ENCODE results near the gene PLD2. TPM values are rescaled to one million over a fixed set of nuclear protein-coding genes. Genes with fewer than 3 reads are reported as not detected.

PLD2 gene
- total RNA-seq, 4 donors from 2014 or later: 53.5 to 134 (median 57.6) TPM

GRCh38 chr17:4858882-4859260, 51.9 kb downstream of the PLD2 start:
- TF ChIP-seq EP300 (IDR thresholded peaks at IDR 0.05) (no peak), POLR2AphosphoS5 (IDR thresholded peaks at IDR 0.05) (peak in 1 of 3 donors; percentile 34)
- TF ChIP-seq, protein P1, sequence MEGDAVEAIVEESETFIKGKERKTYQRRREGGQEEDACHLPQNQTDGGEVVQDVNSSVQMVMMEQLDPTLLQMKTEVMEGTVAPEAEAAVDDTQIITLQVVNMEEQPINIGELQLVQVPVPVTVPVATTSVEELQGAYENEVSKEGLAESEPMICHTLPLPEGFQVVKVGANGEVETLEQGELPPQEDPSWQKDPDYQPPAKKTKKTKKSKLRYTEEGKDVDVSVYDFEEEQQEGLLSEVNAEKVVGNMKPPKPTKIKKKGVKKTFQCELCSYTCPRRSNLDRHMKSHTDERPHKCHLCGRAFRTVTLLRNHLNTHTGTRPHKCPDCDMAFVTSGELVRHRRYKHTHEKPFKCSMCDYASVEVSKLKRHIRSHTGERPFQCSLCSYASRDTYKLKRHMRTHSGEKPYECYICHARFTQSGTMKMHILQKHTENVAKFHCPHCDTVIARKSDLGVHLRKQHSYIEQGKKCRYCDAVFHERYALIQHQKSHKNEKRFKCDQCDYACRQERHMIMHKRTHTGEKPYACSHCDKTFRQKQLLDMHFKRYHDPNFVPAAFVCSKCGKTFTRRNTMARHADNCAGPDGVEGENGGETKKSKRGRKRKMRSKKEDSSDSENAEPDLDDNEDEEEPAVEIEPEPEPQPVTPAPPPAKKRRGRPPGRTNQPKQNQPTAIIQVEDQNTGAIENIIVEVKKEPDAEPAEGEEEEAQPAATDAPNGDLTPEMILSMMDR (IDR thresholded peaks at IDR 0.05): no peak
- H3K4me3 ChIP-seq: peak overlapping the region; percentile 30
- H3K36me3 ChIP-seq: peaks cover 2% of the 10 kb centered on the region
- H3K27ac ChIP-seq: peak overlapping the region; percentile 72
- WGBS: 18% methylated on average over 5 of the region's 5 CpGs
- H3K27me3 ChIP-seq: no peaks in the 10 kb centered on the region
- peak in 1 of 2 donors; percentile 74 for DNase-seq (ENCODE audit: low spot score in 2 of 2)
- H3K4me1 ChIP-seq: peaks cover 72% of the 10 kb centered on the region
- no peaks in the 10 kb centered on the region for H3K9me3 ChIP-seq

DNA sequence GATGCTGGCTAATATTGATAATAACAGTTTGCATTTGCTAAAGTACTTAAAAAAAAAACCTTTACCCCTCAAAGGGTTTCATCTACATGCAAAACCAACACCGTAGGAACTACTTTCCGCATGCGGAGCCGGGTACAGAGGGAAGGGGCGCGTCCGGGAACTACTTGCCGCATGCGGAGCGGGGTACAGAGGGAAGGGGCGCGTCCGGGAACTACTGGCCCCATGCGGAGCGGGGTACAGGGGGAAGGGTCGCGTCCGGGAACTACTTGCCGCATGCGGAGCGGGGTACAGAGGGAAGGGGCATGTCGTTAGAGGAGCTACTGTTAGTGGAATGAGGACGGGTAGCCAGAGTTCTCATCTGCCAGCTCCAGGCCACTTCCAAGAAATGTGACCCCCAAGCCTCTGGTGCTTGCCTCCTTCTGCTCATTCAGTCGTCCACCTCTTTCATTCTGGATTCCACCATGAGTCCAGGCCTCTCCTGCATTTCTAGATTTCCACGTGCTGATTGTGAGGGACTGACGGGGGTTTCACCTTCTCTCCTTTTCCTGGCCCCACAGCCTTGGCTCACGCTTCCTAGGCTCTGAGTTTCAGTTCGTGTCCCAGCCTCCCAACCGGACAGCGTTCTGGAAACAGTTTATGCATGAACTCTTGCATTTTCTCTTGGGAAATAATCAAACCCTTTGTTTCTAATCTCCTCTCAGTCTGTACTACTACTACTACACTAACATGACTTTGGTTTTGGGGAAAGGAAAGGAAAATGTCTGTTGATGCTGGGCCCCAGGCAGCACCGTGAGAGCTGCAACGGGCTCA, 53.1 kb downstream of the PLD2 start:
- Histone ChIP-seq H3K4me3 (peak overlapping the region; percentile 30), H3K27ac (peak overlapping the region; percentile 72), H3K27me3 (no peaks in the 10 kb centered on the region), H3K9me3 (no peaks in the 10 kb centered on the region), H3K36me3 (peaks cover 2% of the 10 kb centered on the region), H3K4me1 (peaks cover 62% of the 10 kb centered on the region)
- TF ChIP-seq EP300 (IDR thresholded peaks at IDR 0.05) (no peak), POLR2AphosphoS5 (IDR thresholded peaks at IDR 0.05) (no peak), POLR2A (IDR thresholded peaks at IDR 0.05) (no peak)
- TF ChIP-seq, protein P1 (IDR thresholded peaks at IDR 0.05): no peak
- DNase-seq (ENCODE audit: low spot score in 2 of 2): no peak
- WGBS: 55% methylated on average over 32 of the region's 32 CpGs

DNA sequence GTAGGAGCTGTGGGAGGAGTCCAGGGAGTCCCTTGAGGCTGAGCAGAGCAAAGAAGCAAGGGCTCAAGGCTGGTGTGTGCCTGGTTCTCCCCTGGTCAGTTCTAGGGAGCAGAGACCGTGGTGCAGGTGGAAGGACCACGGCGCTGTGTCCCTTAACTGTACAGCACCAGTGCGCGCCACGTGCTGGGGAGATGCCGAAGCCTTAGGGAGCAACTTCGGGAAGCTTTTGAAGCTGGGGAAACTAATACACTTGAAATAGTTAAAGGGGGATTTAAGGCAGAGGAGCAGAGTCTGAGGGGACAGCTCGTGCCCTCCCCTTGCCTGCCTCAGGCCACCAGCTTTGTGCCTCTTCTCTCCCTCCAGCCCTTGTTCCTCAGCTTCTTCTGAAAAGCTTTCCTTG, 53.7 kb downstream of the PLD2 start:
- H3K27me3 ChIP-seq: no peaks in the 10 kb centered on the region
- no peak for DNase-seq (ENCODE audit: low spot score in 2 of 2)
- H3K4me3 ChIP-seq: peak overlapping the region; percentile 30
- H3K9me3 ChIP-seq: no peaks in the 10 kb centered on the region
- peak overlapping the region; percentile 72 for H3K27ac ChIP-seq
- peaks cover 62% of the 10 kb centered on the region for H3K4me1 ChIP-seq
- whole genome bisulfite sequencing: 47% methylated on average over 9 of the region's 9 CpGs
- H3K36me3 ChIP-seq: peaks cover 2% of the 10 kb centered on the region
- TF ChIP-seq POLR2A (IDR thresholded peaks at IDR 0.05) (no peak), EP300 (IDR thresholded peaks at IDR 0.05) (no peak), POLR2AphosphoS5 (IDR thresholded peaks at IDR 0.05) (no peak)
- TF ChIP-seq, protein P1 (IDR thresholded peaks at IDR 0.05): no peak

DNA sequence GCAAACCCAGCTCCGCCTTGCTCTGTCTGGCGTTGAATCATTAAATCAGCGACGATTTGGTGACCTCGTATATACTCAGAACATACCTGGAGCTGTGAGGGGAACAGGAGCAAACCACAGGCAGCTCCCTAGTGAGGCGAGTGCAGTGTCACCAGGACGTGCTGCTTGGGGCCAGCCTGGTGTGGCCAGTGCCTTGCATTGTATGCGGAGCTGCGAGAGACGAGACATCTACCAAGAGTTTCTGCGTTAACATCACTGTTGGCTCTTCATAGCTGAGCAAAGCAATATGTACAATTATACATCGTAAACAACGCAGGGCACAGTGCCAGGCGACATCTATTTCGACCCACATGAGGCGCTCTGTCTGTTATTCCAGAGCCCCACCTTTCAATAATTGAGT, 54.1 kb downstream of the PLD2 start:
- H3K9me3 ChIP-seq: no peaks in the 10 kb centered on the region
- DNase-seq (ENCODE audit: low spot score in 2 of 2): no peak
- peak overlapping the region; percentile 30 for H3K4me3 ChIP-seq
- peaks cover 58% of the 10 kb centered on the region for H3K4me1 ChIP-seq
- TF ChIP-seq EP300 (IDR thresholded peaks at IDR 0.05) (no peak), POLR2A (IDR thresholded peaks at IDR 0.05) (no peak), POLR2AphosphoS5 (IDR thresholded peaks at IDR 0.05) (no peak)
- TF ChIP-seq, protein P1 (IDR thresholded peaks at IDR 0.05): no peak
- no peak overlapping the region for H3K27ac ChIP-seq
- H3K36me3 ChIP-seq: peaks cover 2% of the 10 kb centered on the region
- 63% methylated on average over 16 of the region's 16 CpGs for WGBS
- no peaks in the 10 kb centered on the region for H3K27me3 ChIP-seq

DNA sequence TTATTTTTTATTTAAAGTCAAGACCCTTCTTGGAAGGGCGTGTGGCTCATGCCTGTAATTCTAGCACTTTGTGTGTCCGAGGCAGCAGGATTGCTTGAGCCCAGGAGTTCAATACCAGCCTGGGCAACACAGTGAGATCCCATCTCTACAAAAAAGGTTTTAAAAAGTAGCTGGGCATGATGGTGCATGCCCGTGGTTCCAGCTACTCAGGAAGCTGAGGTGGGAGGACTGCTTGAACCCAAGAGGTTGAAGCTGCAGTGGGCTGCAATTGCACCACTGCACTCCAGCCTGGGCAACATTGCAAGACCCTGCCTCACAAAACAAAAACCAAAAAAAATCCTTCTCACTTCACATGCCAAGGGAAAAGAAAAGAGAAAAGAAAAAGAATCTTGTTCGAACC, 55.8 kb downstream of the PLD2 start:
- peaks cover 2% of the 10 kb centered on the region for H3K36me3 ChIP-seq
- no peak for DNase-seq (ENCODE audit: low spot score in 2 of 2)
- WGBS: 74% methylated on average over 4 of the region's 4 CpGs
- no peak overlapping the region for H3K4me3 ChIP-seq
- no peaks in the 10 kb centered on the region for H3K27me3 ChIP-seq
- TF ChIP-seq POLR2A (IDR thresholded peaks at IDR 0.05): no peak
- no peak for TF ChIP-seq POLR2AphosphoS5 (IDR thresholded peaks at IDR 0.05)
- TF ChIP-seq EP300 (IDR thresholded peaks at IDR 0.05): no peak
- TF ChIP-seq, protein P1 (IDR thresholded peaks at IDR 0.05): no peak
- no peaks in the 10 kb centered on the region for H3K9me3 ChIP-seq
- no peak overlapping the region for H3K27ac ChIP-seq
- H3K4me1 ChIP-seq: peaks cover 41% of the 10 kb centered on the region

Data from suprapubic skin (tissue), 4 donors.